Suprapubic skin (tissue), 4 donors: Measurements from ENCODE around the gene FCAMR. TPM values are rescaled to one million over a fixed set of nuclear protein-coding genes. Genes with fewer than 3 reads are reported as not detected.
A peak's percentile ranks its signal among the peaks of the same experiment; 100 is the strongest.

Experiments
- DNase-seq, 2 donors: peaks; one replicate each; pipeline ENCODE4 v3.0.0-alpha.2; 2019; ENCODE audit warnings: low spot score in 2 of 2
- H3K27ac ChIP-seq: fragments of 200-600 bp; sonication (generic); one replicate; pipeline ENCODE4 v1.5.1; 2019
- H3K27me3 ChIP-seq: fragments of 200-600 bp; sonication (generic); one replicate; pipeline ENCODE4 v1.5.1; 2019
- H3K36me3 ChIP-seq: fragments of 200-600 bp; sonication (generic); one replicate; pipeline ENCODE4 v1.5.1; 2019
- H3K4me1 ChIP-seq: fragments of 200-600 bp; sonication (generic); one replicate; pipeline ENCODE4 v1.5.1; 2019
- H3K4me3 ChIP-seq: fragments of 200-600 bp; sonication (generic); one replicate; pipeline ENCODE4 v1.5.1; 2019; ENCODE audit warnings: mild to moderate bottlenecking
- H3K9me3 ChIP-seq: fragments of 200-600 bp; sonication (generic); one replicate; pipeline ENCODE4 v1.5.1; 2019
- EP300 ChIP-seq: sonication (generic); formaldehyde crosslinking; IDR thresholded peaks from one replicate; pipeline ENCODE4 v1.6.1; 2017; ENCODE audit warnings: antibody characterized with exemption
- POLR2A ChIP-seq, 2 donors: fragments of 450-650 bp; IDR thresholded peaks; one replicate each; pipeline ENCODE4 v1.6.1; 2017; ENCODE audit warnings: antibody characterized with exemption in 2 of 2, mild to moderate bottlenecking in 2 of 2, moderate library complexity in 2 of 2
- POLR2AphosphoS5 ChIP-seq, 3 donors: sonication (generic); formaldehyde crosslinking; IDR thresholded peaks; one replicate each; pipeline ENCODE4 v1.6.1; 2017; ENCODE audit warnings: antibody characterized with exemption in 3 of 3
- WGBS: methylation state at CpG from one replicate; pipeline ENCODE4 v1.1.5; 2018; 5-methylcytosine and 5-hydroxymethylcytosine counted together
- total RNA-seq, 4 donors: library from RNA; depleted of rRNA; stranded (reverse); fragments of >200 nt; gene quantifications; one replicate each; pipeline ENCODE4 v1.1.0, GENCODE V29; 2016
- TF ChIP-seq, protein P1 (sequence below), 2 donors: fragments of 200-600 bp in 1 of 2; fragments of 450-650 bp in 1 of 2; sonication (generic) in 1 of 2; IDR thresholded peaks; one replicate each; pipeline ENCODE4 v1.5.1; 2016 to 2019; ENCODE audit warnings: antibody characterized with exemption in 2 of 2, mild to moderate bottlenecking in 1 of 2, moderate library complexity in 1 of 2

Gene FCAMR
- total RNA-seq, 4 donors from 2014 or later, result not detected

DNA sequence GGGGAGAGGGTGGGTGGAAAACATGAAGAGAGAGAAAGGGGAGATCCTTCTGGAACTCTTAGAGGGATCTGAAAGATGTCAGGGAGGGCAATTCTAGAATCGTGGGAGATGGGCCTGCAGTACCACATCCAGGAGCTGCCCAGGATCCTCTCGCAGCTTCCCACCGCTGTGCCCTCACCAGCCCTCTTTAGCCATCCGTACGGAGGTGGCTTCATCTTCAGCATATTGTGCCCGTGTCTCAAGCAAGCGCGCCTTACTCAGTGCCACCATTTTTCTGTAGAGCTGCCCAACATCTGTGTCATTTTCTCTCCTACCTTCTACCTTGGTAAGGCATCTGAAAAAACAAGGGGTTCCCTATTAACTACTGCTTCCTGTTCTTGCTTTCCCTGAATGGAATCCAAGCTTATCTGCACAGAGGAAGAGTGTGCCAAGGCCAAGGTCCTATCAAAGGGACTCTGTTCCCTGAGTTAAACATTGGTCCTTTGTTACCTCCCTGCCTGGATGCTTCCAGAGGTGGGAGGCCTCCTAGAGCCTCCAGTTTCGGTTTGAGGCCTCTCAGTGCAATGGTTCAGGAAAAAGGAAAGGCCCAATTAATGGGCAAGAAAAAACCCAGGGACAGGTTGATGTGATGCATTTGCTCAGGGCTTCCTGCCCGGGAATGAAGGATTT, 39.1 kb upstream of the FCAMR start:
- no peaks in the 10 kb centered on the region for H3K27me3 ChIP-seq
- no peaks in the 10 kb centered on the region for H3K9me3 ChIP-seq
- H3K4me3 ChIP-seq, result no peak overlapping the region
- peak overlapping the region; percentile 48 for H3K27ac ChIP-seq
- WGBS, result 87% methylated on average over 10 of the region's 10 CpGs
- H3K4me1 ChIP-seq, result peaks cover 5% of the 10 kb centered on the region
- TF ChIP-seq, protein P1, sequence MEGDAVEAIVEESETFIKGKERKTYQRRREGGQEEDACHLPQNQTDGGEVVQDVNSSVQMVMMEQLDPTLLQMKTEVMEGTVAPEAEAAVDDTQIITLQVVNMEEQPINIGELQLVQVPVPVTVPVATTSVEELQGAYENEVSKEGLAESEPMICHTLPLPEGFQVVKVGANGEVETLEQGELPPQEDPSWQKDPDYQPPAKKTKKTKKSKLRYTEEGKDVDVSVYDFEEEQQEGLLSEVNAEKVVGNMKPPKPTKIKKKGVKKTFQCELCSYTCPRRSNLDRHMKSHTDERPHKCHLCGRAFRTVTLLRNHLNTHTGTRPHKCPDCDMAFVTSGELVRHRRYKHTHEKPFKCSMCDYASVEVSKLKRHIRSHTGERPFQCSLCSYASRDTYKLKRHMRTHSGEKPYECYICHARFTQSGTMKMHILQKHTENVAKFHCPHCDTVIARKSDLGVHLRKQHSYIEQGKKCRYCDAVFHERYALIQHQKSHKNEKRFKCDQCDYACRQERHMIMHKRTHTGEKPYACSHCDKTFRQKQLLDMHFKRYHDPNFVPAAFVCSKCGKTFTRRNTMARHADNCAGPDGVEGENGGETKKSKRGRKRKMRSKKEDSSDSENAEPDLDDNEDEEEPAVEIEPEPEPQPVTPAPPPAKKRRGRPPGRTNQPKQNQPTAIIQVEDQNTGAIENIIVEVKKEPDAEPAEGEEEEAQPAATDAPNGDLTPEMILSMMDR (IDR thresholded peaks at IDR 0.05), result no peak
- no peak for TF ChIP-seq EP300
- TF ChIP-seq POLR2A (IDR thresholded peaks at IDR 0.05), result no peak
- TF ChIP-seq POLR2AphosphoS5 (IDR thresholded peaks at IDR 0.05), result no peak
- no peaks in the 10 kb centered on the region for H3K36me3 ChIP-seq
- no peak for DNase-seq

DNA sequence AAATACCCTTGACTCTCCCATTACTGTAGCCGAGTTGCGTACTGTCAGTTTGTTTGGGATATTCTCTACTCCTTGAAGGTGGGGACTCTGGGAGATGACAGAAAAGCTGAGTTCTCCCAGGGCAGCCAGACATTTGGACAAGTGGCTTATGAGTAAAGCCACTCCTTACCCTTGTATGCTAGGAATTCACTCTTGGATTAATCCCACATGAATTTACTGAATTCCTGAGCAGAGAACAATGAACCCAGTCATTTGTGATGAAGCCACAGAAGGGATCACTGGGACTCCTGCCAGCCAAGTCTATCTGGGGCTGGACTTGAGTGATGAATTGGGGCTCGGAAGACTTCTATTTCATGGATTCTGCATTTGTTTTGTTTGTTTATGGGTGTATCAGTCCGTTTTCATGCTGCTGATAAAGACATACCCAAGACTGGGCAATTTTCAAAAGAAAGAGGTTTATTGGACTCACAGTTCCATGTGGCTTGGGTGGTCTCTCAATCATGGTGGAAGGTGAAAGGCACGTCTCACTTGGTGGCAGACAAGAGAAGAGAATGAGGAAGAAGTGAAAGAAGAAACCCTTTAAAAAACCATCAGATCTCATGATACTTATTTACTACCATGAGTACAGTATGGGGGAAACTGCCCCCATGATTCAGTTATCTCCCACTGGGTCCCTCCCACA, 37.2 kb upstream of the FCAMR start:
- 64% methylated on average over 5 of the region's 5 CpGs for WGBS
- TF ChIP-seq POLR2A (IDR thresholded peaks at IDR 0.05), result no peak
- TF ChIP-seq EP300, result no peak
- no peak for TF ChIP-seq POLR2AphosphoS5 (IDR thresholded peaks at IDR 0.05)
- TF ChIP-seq, protein P1 (IDR thresholded peaks at IDR 0.05), result no peak

DNA sequence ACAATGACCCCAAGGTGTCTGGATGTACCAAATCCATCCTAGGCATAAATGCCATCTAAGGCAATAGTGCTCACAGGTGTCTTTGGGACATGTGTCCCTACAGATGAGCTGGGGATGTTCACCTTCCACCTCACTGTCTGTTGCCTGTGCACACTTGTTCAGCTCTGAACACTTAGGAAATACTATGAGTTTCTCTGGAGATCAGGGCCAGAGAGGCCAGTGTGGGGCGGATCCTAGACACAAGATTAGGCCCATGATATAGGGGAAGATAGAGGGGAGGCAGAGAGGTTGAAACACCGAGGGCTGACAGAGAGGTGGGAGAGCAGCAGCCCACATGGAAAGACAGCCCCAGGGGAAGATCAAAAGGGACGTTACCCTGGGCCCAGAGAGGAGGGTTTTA, 36.7 kb upstream of the FCAMR start:
- 53% methylated on average over 3 of the region's 3 CpGs for WGBS
- TF ChIP-seq, protein P1 (IDR thresholded peaks at IDR 0.05), result no peak
- TF ChIP-seq POLR2A (IDR thresholded peaks at IDR 0.05) (no peak), POLR2AphosphoS5 (IDR thresholded peaks at IDR 0.05) (no peak), EP300 (no peak)
- no peaks in the 10 kb centered on the region for H3K9me3 ChIP-seq
- no peak overlapping the region for H3K4me3 ChIP-seq
- peaks cover 12% of the 10 kb centered on the region for H3K4me1 ChIP-seq
- no peaks in the 10 kb centered on the region for H3K27me3 ChIP-seq
- H3K36me3 ChIP-seq, result no peaks in the 10 kb centered on the region
- no peak for DNase-seq
- H3K27ac ChIP-seq, result peak overlapping the region; percentile 57

More for the DNA sequence above, 37.2 kb upstream of the FCAMR start:
- Histone ChIP-seq H3K27ac (peak overlapping the region; percentile 57), H3K36me3 (no peaks in the 10 kb centered on the region), H3K4me3 (no peak overlapping the region), H3K4me1 (peaks cover 12% of the 10 kb centered on the region), H3K27me3 (no peaks in the 10 kb centered on the region), H3K9me3 (no peaks in the 10 kb centered on the region)
- DNase-seq, result no peak

DNA sequence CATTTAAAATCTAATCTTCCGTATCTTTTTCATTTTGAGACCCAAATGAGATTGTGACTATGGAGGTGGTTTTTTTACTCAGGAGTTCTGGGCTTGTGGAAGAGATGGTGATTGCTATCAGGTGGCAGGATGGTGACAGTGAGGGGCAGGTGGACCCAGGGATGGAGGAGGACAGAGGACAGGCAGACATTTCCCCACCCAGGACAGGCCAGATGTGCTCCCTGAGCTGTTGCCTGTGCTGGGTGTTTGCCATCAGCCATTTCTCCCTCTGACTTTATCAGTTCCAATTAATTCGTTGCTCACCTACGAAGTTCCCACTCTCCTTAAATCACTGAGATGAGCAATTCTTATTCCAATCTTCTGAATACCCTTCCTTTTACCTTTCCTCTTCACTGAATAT, 35.8 kb upstream of the FCAMR start:
- Histone ChIP-seq H3K4me3 (no peak overlapping the region), H3K27me3 (no peaks in the 10 kb centered on the region), H3K27ac (no peak overlapping the region), H3K36me3 (no peaks in the 10 kb centered on the region), H3K4me1 (peaks cover 12% of the 10 kb centered on the region), H3K9me3 (no peaks in the 10 kb centered on the region)
- TF ChIP-seq, protein P1 (IDR thresholded peaks at IDR 0.05), result no peak
- TF ChIP-seq EP300 (no peak), POLR2A (IDR thresholded peaks at IDR 0.05) (no peak), POLR2AphosphoS5 (IDR thresholded peaks at IDR 0.05) (no peak)
- WGBS, result 84% methylated on average over 3 of the region's 3 CpGs
- DNase-seq, result no peak
